Lung (tissue), 13 donors: ENCODE data around the gene TUBA4B. TPM values are rescaled to one million over a fixed set of nuclear protein-coding genes. Genes with fewer than 3 reads are reported as not detected.

Source experiments
- ATAC-seq: fragments of 200-7000 bp; cut with Tn5 transposase; one replicate; pipeline ENCODE4 v1.9.1; 2020; ENCODE audit warnings: moderate number of reproducible peaks; ENCODE audit not compliant: insufficient read depth, low FRiP score
- DNase-seq, 3 donors: peaks; one replicate each; pipeline ENCODE4 v3.0.0-alpha.2; 2013 to 2017
- H3K27ac ChIP-seq, 2 donors: one replicate each; pipeline ENCODE4 v1.5.1; 2013; ENCODE audit warnings: mild to moderate bottlenecking in 2 of 2, moderate library complexity in 2 of 2, control low read depth in 1 of 2, inconsistent platforms in 1 of 2, low read depth in 1 of 2, low read length in 1 of 2
- H3K27me3 ChIP-seq, 3 donors: one replicate each; pipeline ENCODE4 v1.5.1; 2013; ENCODE audit warnings: low read length in 2 of 3; ENCODE audit not compliant: control insufficient read depth in 3 of 3, insufficient read depth in 3 of 3
- H3K36me3 ChIP-seq, 4 donors: one replicate each; pipeline ENCODE4 v1.5.1; 2013; ENCODE audit warnings: low read length in 4 of 4, mild to moderate bottlenecking in 1 of 4, moderate library complexity in 1 of 4; ENCODE audit not compliant: control insufficient read depth in 4 of 4, insufficient read depth in 4 of 4
- H3K4me1 ChIP-seq, 5 donors: one replicate each; pipeline ENCODE4 v1.5.1; 2013; ENCODE audit warnings: low read length in 5 of 5, mild to moderate bottlenecking in 2 of 5, moderate library complexity in 1 of 5; ENCODE audit not compliant: control insufficient read depth in 5 of 5, insufficient read depth in 5 of 5
- H3K4me3 ChIP-seq: one replicate; pipeline ENCODE4 v1.5.1; 2013; ENCODE audit warnings: mild to moderate bottlenecking, control low read depth, moderate library complexity
- H3K9ac ChIP-seq, 2 donors: one replicate each; pipeline ENCODE4 v1.5.1; 2013; ENCODE audit warnings: low read length in 2 of 2, control low read depth in 1 of 2; ENCODE audit not compliant: insufficient read depth in 1 of 2
- H3K9me3 ChIP-seq, 4 donors: one replicate each; pipeline ENCODE4 v1.5.1; 2013; ENCODE audit warnings: low read length in 3 of 4, mild to moderate bottlenecking in 1 of 4, moderate library complexity in 1 of 4; ENCODE audit not compliant: control insufficient read depth in 4 of 4, insufficient read depth in 3 of 4
- WGBS, 2 donors: extraction: QIAGEN DNeasy Blood & Tissue Kit; methylation state at CpG; one replicate each; pipeline ENCODE4 v1.1.7; 2013; 5-methylcytosine and 5-hydroxymethylcytosine counted together
- polyA plus RNA-seq, 2 donors: library from polyadenylated mRNA; stranded (reverse); fragments of 200-250 nt; gene quantifications; one replicate each; pipeline ENCODE4 v1.2.1, GENCODE V29; 2013
- small RNA-seq: library from RNA; depleted of rRNA; stranded (forward); fragments of <200 nt; gene quantifications from one replicate; pipeline ENCODE3, GENCODE V24; 2014; ENCODE audit warnings: low replicate concordance
- total RNA-seq, 2 donors: library from RNA; depleted of rRNA in 1 of 2; stranded (reverse); fragments of >200 nt in 1 of 2; gene quantifications; one replicate each; pipeline ENCODE4 v1.2.1, GENCODE V29; 2014 to 2021
- TF ChIP-seq, protein P1 (sequence below): IDR thresholded peaks from 2 replicates; pipeline ENCODE4 v1.5.1; 2012; ENCODE audit warnings: mild to moderate bottlenecking; ENCODE audit errors: control extremely low read depth, extremely low read depth
- donor health status: control.
- donor health status: control.
- donor health status: Bipolar disorder and iron deficiency.
- donor health status: healthy.
- donor health status: DM: yes; HTN: yes; CAD: no.

The TUBA4B gene
- total and polyA plus RNA-seq, 4 donors, result 5.7 to 20.3 (median 10.5) TPM

GRCh38 chr2:219314804-219315468 lies 61.9 kb downstream of the TUBA4B start:
- no peak for ATAC-seq
- Histone ChIP-seq H3K4me1 (no peaks in the 10 kb centered on the region), H3K9ac (no peak overlapping the region), H3K27me3 (peaks cover 4 to 9% (median 5%) of the 10 kb centered on the region in 3 donors), H3K36me3 (no peaks in the 10 kb centered on the region), H3K27ac (no peak overlapping the region), H3K4me3 (no peak overlapping the region), H3K9me3 (no peaks in the 10 kb centered on the region)
- no peak for DNase-seq
- TF ChIP-seq, protein P1, sequence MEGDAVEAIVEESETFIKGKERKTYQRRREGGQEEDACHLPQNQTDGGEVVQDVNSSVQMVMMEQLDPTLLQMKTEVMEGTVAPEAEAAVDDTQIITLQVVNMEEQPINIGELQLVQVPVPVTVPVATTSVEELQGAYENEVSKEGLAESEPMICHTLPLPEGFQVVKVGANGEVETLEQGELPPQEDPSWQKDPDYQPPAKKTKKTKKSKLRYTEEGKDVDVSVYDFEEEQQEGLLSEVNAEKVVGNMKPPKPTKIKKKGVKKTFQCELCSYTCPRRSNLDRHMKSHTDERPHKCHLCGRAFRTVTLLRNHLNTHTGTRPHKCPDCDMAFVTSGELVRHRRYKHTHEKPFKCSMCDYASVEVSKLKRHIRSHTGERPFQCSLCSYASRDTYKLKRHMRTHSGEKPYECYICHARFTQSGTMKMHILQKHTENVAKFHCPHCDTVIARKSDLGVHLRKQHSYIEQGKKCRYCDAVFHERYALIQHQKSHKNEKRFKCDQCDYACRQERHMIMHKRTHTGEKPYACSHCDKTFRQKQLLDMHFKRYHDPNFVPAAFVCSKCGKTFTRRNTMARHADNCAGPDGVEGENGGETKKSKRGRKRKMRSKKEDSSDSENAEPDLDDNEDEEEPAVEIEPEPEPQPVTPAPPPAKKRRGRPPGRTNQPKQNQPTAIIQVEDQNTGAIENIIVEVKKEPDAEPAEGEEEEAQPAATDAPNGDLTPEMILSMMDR, result no peak
- 90 to 93% methylated on average over 16 of the region's 16 CpGs for WGBS, 2 donors

Small RNAs within 50 kb of the gene (small RNA-seq; reads per million reads assigned to genes)
- not detected for gene MIR153-1

Other genes with a start within 250 kb of the TUBA4B start
- gene CFAP65, start 211.7 kb upstream of the TUBA4B start, total RNA-seq, result 10 to 100 TPM; 10.3 to 16.5 TPM
- 1 to 10 TPM; 3.9 to 5.8 TPM for gene CFAP65, start 211.7 kb upstream of the TUBA4B start, polyA plus RNA-seq
- gene IHH, start 192.3 kb upstream of the TUBA4B start, total RNA-seq, result 1 to 10 TPM; 2.2 to 4.4 TPM
- 1 to 10 TPM in 1 of 2 donors, under 1 TPM in 1; 0.55 to 1.8 TPM for gene IHH, start 192.3 kb upstream of the TUBA4B start, polyA plus RNA-seq
- gene NHEJ1, start 92.4 kb upstream of the TUBA4B start, total RNA-seq, result 10 to 100 TPM; 13.3 to 21.1 TPM
- 10 to 100 TPM in 1 of 2 donors, 1 to 10 TPM in 1; 8.4 to 11.7 TPM for gene NHEJ1, start 92.4 kb upstream of the TUBA4B start, polyA plus RNA-seq
- gene SLC23A3, start 83.2 kb upstream of the TUBA4B start, total RNA-seq, result 1 to 10 TPM; 2.0 to 2.5 TPM
- gene SLC23A3, start 83.2 kb upstream of the TUBA4B start, polyA plus RNA-seq, result 1 to 10 TPM in 1 of 2 donors, under 1 TPM in 1; 0.80 to 1.7 TPM
- gene CNPPD1, start 76.3 kb upstream of the TUBA4B start, total RNA-seq, result 10 to 100 TPM; 27.5 to 66.9 TPM
- 10 to 100 TPM; 37.2 to 60.1 TPM for gene CNPPD1, start 76.3 kb upstream of the TUBA4B start, polyA plus RNA-seq
- gene RETREG2, start 75.0 kb upstream of the TUBA4B start, total RNA-seq, result 10 to 100 TPM; 42.1 to 80.6 TPM
- gene RETREG2, start 75.0 kb upstream of the TUBA4B start, polyA plus RNA-seq, result 10 to 100 TPM; 46.8 to 56.6 TPM
- gene ZFAND2B, start 46.5 kb upstream of the TUBA4B start, total RNA-seq, result 10 to 100 TPM; 28.2 to 41.4 TPM
- gene ZFAND2B, start 46.5 kb upstream of the TUBA4B start, polyA plus RNA-seq, result 10 to 100 TPM; 37.7 to 45.1 TPM
- gene ABCB6, start 34.3 kb upstream of the TUBA4B start, total RNA-seq, result 10 to 100 TPM; 17.2 to 40.4 TPM
- gene ABCB6, start 34.3 kb upstream of the TUBA4B start, polyA plus RNA-seq, result 10 to 100 TPM; 27.7 to 49.4 TPM
- gene ATG9A, start 23.6 kb upstream of the TUBA4B start, total RNA-seq, result 10 to 100 TPM; 49.1 TPM
- gene ATG9A, start 23.6 kb upstream of the TUBA4B start, polyA plus RNA-seq, result 10 to 100 TPM; 22.5 to 36.1 TPM
- 100 to 1,000 TPM in 1 of 2 donors, 10 to 100 TPM in 1; 40.1 to 101 TPM for gene ANKZF1, start 23.4 kb upstream of the TUBA4B start, total RNA-seq
- 10 to 100 TPM; 22.3 to 28.4 TPM for gene ANKZF1, start 23.4 kb upstream of the TUBA4B start, polyA plus RNA-seq
- 10 to 100 TPM; 18.1 to 18.7 TPM for gene GLB1L, start 7.8 kb upstream of the TUBA4B start, total RNA-seq
- 1 to 10 TPM; 7.5 to 9.1 TPM for gene GLB1L, start 7.8 kb upstream of the TUBA4B start, polyA plus RNA-seq
- 10 to 100 TPM; 16.2 to 25.7 TPM for gene STK16, start 7.8 kb upstream of the TUBA4B start, total RNA-seq
- gene STK16, start 7.8 kb upstream of the TUBA4B start, polyA plus RNA-seq, result 10 to 100 TPM; 25.2 to 50.5 TPM
- 10 to 100 TPM; 15.6 to 37.9 TPM for gene TUBA4A, start 675 bp downstream of the TUBA4B start, total RNA-seq
- gene TUBA4A, start 675 bp downstream of the TUBA4B start, polyA plus RNA-seq, result 10 to 100 TPM; 48.1 to 82.1 TPM
- gene DNAJB2, start 26.1 kb downstream of the TUBA4B start, total RNA-seq, result 10 to 100 TPM; 77.3 to 79.6 TPM
- 10 to 100 TPM; 63.7 to 73.4 TPM for gene DNAJB2, start 26.1 kb downstream of the TUBA4B start, polyA plus RNA-seq
- gene PTPRN, start 56.2 kb downstream of the TUBA4B start, total RNA-seq, result 1 to 10 TPM in 1 of 2 donors, under 1 TPM in 1; 0.21 to 2.6 TPM
- gene PTPRN, start 56.2 kb downstream of the TUBA4B start, polyA plus RNA-seq, result under 1 TPM; 0.11 to 0.22 TPM
- gene RESP18, start 79.5 kb downstream of the TUBA4B start, total RNA-seq, result not detected
- gene RESP18, start 79.5 kb downstream of the TUBA4B start, polyA plus RNA-seq, result not detected
- 10 to 100 TPM; 73.7 to 78.6 TPM for gene DNPEP, start 134.7 kb downstream of the TUBA4B start, total RNA-seq
- 10 to 100 TPM; 82.9 to 89.7 TPM for gene DNPEP, start 134.7 kb downstream of the TUBA4B start, polyA plus RNA-seq
- gene DES, start 165.1 kb downstream of the TUBA4B start, total RNA-seq, result 10 to 100 TPM; 23.9 to 88.7 TPM
- gene DES, start 165.1 kb downstream of the TUBA4B start, polyA plus RNA-seq, result 100 to 1,000 TPM in 1 of 2 donors, 10 to 100 TPM in 1; 27.2 to 108 TPM
- 10 to 100 TPM in 1 of 2 donors, 1 to 10 TPM in 1; 8.7 to 15.6 TPM for gene SPEG, start 181.6 kb downstream of the TUBA4B start, total RNA-seq
- gene SPEG, start 181.6 kb downstream of the TUBA4B start, polyA plus RNA-seq, result 10 to 100 TPM in 1 of 2 donors, 1 to 10 TPM in 1; 3.7 to 10.5 TPM
- 10 to 100 TPM; 18.8 to 48.9 TPM for gene GMPPA, start 245.6 kb downstream of the TUBA4B start, total RNA-seq
- 10 to 100 TPM; 30.7 to 46.6 TPM for gene GMPPA, start 245.6 kb downstream of the TUBA4B start, polyA plus RNA-seq